Measurements from ENCODE around the gene TSSK3.

TSSK3 gene

GRCh38 chr1:32333251-32333963, 28.9 kb upstream of the TSSK3 start:
- Histone ChIP-seq H3K27ac (ENCODE audit: low read depth, low read length) (no peak overlapping the region), H3K9ac (ENCODE audit: low read length) (no peak overlapping the region), H3K4me3 (ENCODE audit: low read depth, low read length) (no peak overlapping the region), H3K4me1 (ENCODE audit: control insufficient read depth, insufficient read depth, low read length) (peaks cover 33% of the 10 kb centered on the region), H3K36me3 (ENCODE audit: control insufficient read depth, insufficient read depth, low read length) (peaks cover 65% of the 10 kb centered on the region), H3K9me3 (ENCODE audit: control insufficient read depth, insufficient read depth, low read depth, low read length) (no peaks in the 10 kb centered on the region), H3K27me3 (ENCODE audit: control insufficient read depth, insufficient read depth, low read length) (peaks cover 7% of the 10 kb centered on the region)

DNA sequence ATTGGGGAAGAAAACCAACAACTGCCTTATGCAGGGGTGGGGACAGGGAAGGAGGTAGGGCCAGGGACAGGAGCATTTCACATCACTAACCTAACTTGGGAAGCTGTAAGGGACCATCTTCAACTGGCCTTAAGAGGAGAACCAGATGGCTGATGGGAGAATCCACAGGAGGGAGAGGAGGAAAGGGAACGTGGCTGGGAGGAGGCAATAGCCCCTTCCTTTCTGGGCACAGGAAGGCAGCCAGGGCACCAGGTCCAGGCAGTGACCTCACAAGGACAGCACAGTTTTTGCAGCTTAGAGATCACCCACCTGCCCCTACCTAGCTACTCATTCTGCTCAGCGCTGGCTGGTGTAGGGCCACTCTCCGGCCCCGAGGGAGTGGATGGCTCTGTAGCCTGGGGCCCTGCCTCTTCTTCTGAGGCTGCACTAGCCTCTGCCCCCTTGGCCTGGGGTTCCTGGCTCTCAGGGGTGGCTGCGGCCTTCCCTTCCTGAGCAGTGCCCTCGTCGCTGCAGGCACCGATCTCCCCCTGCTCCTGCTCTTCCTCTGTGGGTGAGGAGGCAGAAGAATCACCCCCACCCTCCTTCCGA, 28.0 kb upstream of the TSSK3 start:
- Histone ChIP-seq H3K4me1 (ENCODE audit: control insufficient read depth, insufficient read depth, low read length) (peaks cover 35% of the 10 kb centered on the region), H3K36me3 (ENCODE audit: control insufficient read depth, insufficient read depth, low read length) (peaks cover 56% of the 10 kb centered on the region), H3K27me3 (ENCODE audit: control insufficient read depth, insufficient read depth, low read length) (peaks cover 7% of the 10 kb centered on the region), H3K27ac (ENCODE audit: low read depth, low read length) (peak overlapping the region; percentile 83), H3K4me3 (ENCODE audit: low read depth, low read length) (peak overlapping the region; percentile 80), H3K9ac (ENCODE audit: low read length) (peak overlapping the region; percentile 94), H3K9me3 (ENCODE audit: control insufficient read depth, insufficient read depth, low read depth, low read length) (no peaks in the 10 kb centered on the region)

DNA sequence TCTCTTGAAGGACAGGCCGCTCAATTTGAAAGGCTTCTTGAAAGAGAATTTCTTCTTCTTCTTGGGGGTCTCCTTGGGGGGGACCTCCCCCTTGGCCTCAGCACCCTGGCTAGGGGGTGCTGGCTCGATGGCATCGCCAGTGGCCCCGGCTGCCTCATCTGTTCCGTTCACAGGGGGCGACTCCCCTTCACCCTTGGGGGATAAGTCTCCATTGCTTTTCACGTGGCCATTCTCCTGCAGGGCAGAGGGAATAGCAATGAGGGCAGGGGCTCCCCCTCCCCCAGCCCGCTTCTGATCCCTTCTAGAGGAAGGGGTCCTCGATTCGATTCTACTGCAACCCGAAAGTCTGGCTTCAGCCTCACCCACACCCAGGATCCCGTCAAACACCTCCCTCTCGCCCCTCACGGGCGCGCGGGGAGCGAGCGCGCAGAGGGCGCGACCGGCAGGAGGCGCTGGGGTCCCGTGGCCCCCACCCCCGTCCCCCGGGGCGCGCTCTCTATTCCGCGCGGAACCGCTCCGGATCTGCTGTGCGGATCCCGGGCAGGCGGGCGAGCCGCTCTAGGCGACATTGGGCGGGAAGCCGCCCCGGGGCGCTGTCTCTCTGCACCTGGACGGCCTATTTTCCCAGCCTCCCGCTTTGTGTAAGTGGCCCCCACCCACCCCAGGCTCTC, 27.3 kb upstream of the TSSK3 start:
- Histone ChIP-seq H3K9ac (ENCODE audit: low read length) (peak overlapping the region; percentile 94), H3K36me3 (ENCODE audit: control insufficient read depth, insufficient read depth, low read length) (peaks cover 49% of the 10 kb centered on the region), H3K27ac (ENCODE audit: low read depth, low read length) (peak overlapping the region; percentile 83), H3K27me3 (ENCODE audit: control insufficient read depth, insufficient read depth, low read length) (peaks cover 7% of the 10 kb centered on the region), H3K4me1 (ENCODE audit: control insufficient read depth, insufficient read depth, low read length) (peaks cover 35% of the 10 kb centered on the region), H3K9me3 (ENCODE audit: control insufficient read depth, insufficient read depth, low read depth, low read length) (no peaks in the 10 kb centered on the region), H3K4me3 (ENCODE audit: low read depth, low read length) (peak overlapping the region; percentile 80)

DNA sequence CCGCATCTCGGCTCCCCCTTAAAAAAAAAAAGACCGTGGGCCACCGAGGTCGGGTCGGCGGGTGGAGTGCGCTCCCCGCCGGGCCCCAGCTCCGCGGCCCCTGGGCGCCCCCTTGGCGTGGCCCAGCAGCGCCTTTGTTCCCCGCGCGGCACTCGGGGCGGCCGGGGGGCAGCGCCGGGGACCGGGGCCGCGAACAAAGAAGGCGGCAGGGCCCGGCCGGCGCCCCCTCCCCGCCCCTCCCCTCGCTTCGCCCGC, 26.9 kb upstream of the TSSK3 start:
- peaks cover 7% of the 10 kb centered on the region for H3K27me3 ChIP-seq (ENCODE audit: control insufficient read depth, insufficient read depth, low read length)
- H3K9me3 ChIP-seq (ENCODE audit: control insufficient read depth, insufficient read depth, low read depth, low read length), result no peaks in the 10 kb centered on the region
- peaks cover 35% of the 10 kb centered on the region for H3K4me1 ChIP-seq (ENCODE audit: control insufficient read depth, insufficient read depth, low read length)
- peak overlapping the region; percentile 83 for H3K27ac ChIP-seq (ENCODE audit: low read depth, low read length)
- H3K4me3 ChIP-seq (ENCODE audit: low read depth, low read length), result peak overlapping the region; percentile 80
- H3K36me3 ChIP-seq (ENCODE audit: control insufficient read depth, insufficient read depth, low read length), result peaks cover 45% of the 10 kb centered on the region
- H3K9ac ChIP-seq (ENCODE audit: low read length), result peak overlapping the region; percentile 94

DNA sequence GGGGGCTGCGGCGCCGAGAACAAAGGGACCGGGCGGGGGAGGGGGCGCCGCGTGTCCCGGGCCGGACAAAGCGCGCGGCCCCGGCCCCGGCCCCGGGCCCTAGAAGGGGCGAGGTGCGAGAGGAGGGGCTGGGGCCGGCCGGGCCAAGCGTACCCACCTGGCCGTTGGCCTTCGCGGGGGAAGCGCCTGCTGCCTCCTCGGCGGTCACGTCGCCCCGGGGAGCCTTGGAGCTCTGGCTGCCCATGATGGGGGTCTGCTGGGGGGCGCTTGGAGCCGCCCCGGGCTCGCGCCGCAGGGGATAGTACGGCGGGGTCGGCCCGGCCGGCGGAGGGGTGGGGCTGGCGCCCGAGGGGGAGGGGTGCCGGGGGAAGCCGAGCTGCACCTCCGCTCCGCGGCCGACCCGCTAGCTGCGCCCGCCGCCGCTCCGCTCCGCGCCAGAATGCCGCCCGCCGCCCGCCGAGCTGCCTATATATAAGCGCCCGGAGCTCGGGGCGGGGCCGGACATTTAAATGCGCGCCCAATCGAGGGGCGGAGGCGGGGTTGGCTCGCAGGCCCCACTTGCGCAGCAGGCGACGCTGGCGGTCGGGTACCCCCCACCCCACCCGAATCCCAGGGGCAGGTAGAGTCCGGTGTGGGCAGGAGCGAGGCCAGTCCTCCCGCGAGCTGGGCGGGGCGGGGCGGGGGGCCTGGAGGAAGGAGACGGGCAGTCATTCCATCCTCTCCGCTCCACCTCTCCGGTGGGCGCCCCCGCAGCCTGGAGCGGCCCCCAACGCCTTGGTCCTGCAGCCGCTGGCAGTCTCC, 26.3 kb upstream of the TSSK3 start, which contains the start of gene MARCKSL1:
TSS of gene MARCKSL1 (minus strand) at position 444 of the 801 bp plus-strand sequence. CDS start at position 244, 200 bp downstream.
- peak within 1 kb of the TSS; percentile 94 for H3K9ac ChIP-seq (ENCODE audit: low read length)
- peak within 1 kb of the TSS; percentile 80 for H3K4me3 ChIP-seq (ENCODE audit: low read depth, low read length)
- no peaks in the 10 kb centered on the region for H3K9me3 ChIP-seq (ENCODE audit: control insufficient read depth, insufficient read depth, low read depth, low read length)
- peaks cover 39% of the 10 kb centered on the region for H3K36me3 ChIP-seq (ENCODE audit: control insufficient read depth, insufficient read depth, low read length)
- peak within 1 kb of the TSS; percentile 88 for H3K27ac ChIP-seq (ENCODE audit: low read depth, low read length)
- peaks cover 35% of the 10 kb centered on the region for H3K4me1 ChIP-seq (ENCODE audit: control insufficient read depth, insufficient read depth, low read length)
- H3K27me3 ChIP-seq (ENCODE audit: control insufficient read depth, insufficient read depth, low read length), result peaks cover 7% of the 10 kb centered on the region

GRCh38 chr1:32336591-32336932, 25.8 kb upstream of the TSSK3 start:
- Histone ChIP-seq H3K4me1 (ENCODE audit: control insufficient read depth, insufficient read depth, low read length) (peaks cover 38% of the 10 kb centered on the region), H3K27ac (ENCODE audit: low read depth, low read length) (no peak overlapping the region), H3K4me3 (ENCODE audit: low read depth, low read length) (peak overlapping the region; percentile 56), H3K9me3 (ENCODE audit: control insufficient read depth, insufficient read depth, low read depth, low read length) (no peaks in the 10 kb centered on the region), H3K9ac (ENCODE audit: low read length) (peak overlapping the region; percentile 5), H3K27me3 (ENCODE audit: control insufficient read depth, insufficient read depth, low read length) (peaks cover 7% of the 10 kb centered on the region), H3K36me3 (ENCODE audit: control insufficient read depth, insufficient read depth, low read length) (peaks cover 34% of the 10 kb centered on the region)

DNA sequence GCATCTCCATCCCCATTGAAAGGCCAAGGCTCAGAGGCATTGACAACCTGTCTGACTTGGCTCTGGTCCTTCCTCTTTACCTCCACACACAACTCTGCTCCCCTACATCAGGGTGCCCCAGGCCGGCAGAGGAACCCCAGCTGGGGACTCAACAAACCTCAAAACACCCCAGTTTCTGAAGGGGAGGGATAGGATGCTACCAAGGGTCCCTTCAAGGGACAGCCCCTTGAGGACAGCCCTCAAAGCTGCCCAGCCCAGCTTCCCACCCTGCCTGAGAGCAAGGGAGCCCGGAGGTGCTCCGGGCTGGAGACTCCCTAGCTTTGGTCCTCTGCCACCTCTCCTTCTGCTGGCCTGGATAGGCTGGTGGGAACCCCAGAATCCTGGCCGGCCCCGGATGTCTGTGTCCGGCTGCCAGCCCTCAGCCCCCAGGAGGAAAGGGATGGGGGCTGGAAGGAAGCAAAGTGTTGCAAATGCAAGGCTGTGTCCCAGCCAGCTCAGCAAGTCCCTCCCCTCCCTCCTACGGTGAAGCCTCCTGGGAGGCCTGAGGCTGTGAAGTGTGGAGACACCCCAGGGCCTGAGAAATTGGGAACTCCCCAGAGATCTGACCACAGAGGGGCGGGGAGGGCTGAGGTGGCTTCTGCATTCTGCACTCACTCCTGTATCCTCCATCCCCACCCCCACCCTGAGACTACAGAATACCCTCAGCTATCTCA, 25.2 kb upstream of the TSSK3 start:
- H3K4me3 ChIP-seq (ENCODE audit: low read depth, low read length), result peak overlapping the region; percentile 56
- H3K27ac ChIP-seq (ENCODE audit: low read depth, low read length), result no peak overlapping the region

DNA sequence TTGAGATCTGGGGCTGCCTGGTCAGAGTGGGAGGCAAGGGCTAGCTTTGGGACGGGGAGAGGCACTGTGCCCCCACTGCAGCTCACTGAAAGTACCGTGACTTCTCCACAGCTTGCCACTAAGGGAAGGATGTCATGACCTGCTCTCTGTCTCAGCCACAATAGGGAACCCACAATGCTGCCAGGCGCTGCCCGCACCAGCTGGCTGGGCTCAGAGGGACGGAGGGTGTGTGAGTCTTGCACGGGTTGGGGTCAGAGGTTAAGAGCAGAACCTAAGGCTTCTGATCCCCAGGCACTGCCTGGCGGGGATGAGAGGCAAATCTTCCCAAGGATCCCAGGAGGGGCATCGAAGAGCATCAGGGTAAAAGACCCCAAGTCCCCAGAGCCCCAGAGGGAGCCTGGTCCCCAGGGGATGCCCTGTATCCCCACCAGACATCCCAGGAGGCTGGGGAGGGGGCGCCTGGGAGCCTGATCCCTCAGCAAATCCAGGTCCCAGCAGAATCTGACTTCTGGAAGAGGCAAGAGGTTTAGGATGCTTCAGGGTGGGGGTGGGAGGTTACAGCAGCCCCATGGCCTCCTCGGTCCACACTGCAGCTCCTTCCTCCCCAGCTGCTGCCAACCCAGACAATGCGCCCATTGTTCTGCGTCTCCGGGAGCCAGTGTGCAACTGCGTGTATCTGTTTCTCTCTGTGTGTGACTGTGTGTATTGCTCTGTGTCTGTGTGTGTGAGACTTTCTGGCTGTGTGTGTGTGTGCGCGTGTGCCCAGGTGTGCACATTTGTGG, 24.3 kb upstream of the TSSK3 start:
- Histone ChIP-seq H3K27me3 (ENCODE audit: control insufficient read depth, insufficient read depth, low read length) (peaks cover 7% of the 10 kb centered on the region), H3K27ac (ENCODE audit: low read depth, low read length) (no peak overlapping the region), H3K9me3 (ENCODE audit: control insufficient read depth, insufficient read depth, low read depth, low read length) (no peaks in the 10 kb centered on the region), H3K36me3 (ENCODE audit: control insufficient read depth, insufficient read depth, low read length) (peaks cover 20% of the 10 kb centered on the region), H3K4me1 (ENCODE audit: control insufficient read depth, insufficient read depth, low read length) (peaks cover 35% of the 10 kb centered on the region), H3K4me3 (ENCODE audit: low read depth, low read length) (no peak overlapping the region), H3K9ac (ENCODE audit: low read length) (no peak overlapping the region)

More for the DNA sequence above, 25.2 kb upstream of the TSSK3 start:
- Histone ChIP-seq H3K27me3 (ENCODE audit: control insufficient read depth, insufficient read depth, low read length) (peaks cover 7% of the 10 kb centered on the region), H3K9me3 (ENCODE audit: control insufficient read depth, insufficient read depth, low read depth, low read length) (no peaks in the 10 kb centered on the region), H3K9ac (ENCODE audit: low read length) (no peak overlapping the region), H3K36me3 (ENCODE audit: control insufficient read depth, insufficient read depth, low read length) (peaks cover 28% of the 10 kb centered on the region), H3K4me1 (ENCODE audit: control insufficient read depth, insufficient read depth, low read length) (peaks cover 41% of the 10 kb centered on the region)

GRCh38 chr1:32338637-32339145, 23.6 kb upstream of the TSSK3 start:
- Histone ChIP-seq H3K27ac (ENCODE audit: low read depth, low read length) (no peak overlapping the region), H3K9me3 (ENCODE audit: control insufficient read depth, insufficient read depth, low read depth, low read length) (no peaks in the 10 kb centered on the region), H3K36me3 (ENCODE audit: control insufficient read depth, insufficient read depth, low read length) (peaks cover 13% of the 10 kb centered on the region), H3K4me1 (ENCODE audit: control insufficient read depth, insufficient read depth, low read length) (peaks cover 35% of the 10 kb centered on the region), H3K4me3 (ENCODE audit: low read depth, low read length) (no peak overlapping the region), H3K9ac (ENCODE audit: low read length) (no peak overlapping the region), H3K27me3 (ENCODE audit: control insufficient read depth, insufficient read depth, low read length) (peaks cover 7% of the 10 kb centered on the region)
